ENCODE measurements around the gene CYP2W1. TPM values are rescaled to one million over a fixed set of nuclear protein-coding genes. Genes with fewer than 3 reads are reported as not detected.
A peak's percentile ranks its signal among the peaks of the same experiment; 100 is the strongest.

CYP2W1 gene
- total and polyA plus RNA-seq, 10 of the 15 experiments (the other 5 are each of a cell fraction or from before 2014, with no cell fraction given), result not detected

GRCh38 chr7:1018334-1018695 lies 35.3 kb downstream of the CYP2W1 start:
- Histone ChIP-seq H3K79me2 (ENCODE audit: control insufficient read depth, insufficient read depth, low read length) (peaks cover 33% of the 10 kb centered on the region), H3K27me3 (replicated peaks in 1 of 2; ENCODE audit: control insufficient read depth in 2 of 2, insufficient read depth in 2 of 2, low read length in 1 of 2) (no peaks in the 10 kb centered on the region), H3K4me1 (ENCODE audit: control insufficient read depth, insufficient read depth, low read length) (peaks cover 10% of the 10 kb centered on the region), H3K9me3 (replicated peaks; ENCODE audit: control insufficient read depth, insufficient read depth, low read length) (peaks cover 11% of the 10 kb centered on the region; the same call in 2 of the 3 replicates), H3K4me2 (ENCODE audit: control insufficient read depth, insufficient read depth) (no peak overlapping the region), H3K9ac (ENCODE audit: control insufficient read depth, insufficient read depth, low read length) (no peak overlapping the region), H3K27ac (ENCODE audit: control insufficient read depth, insufficient read depth) (no peak overlapping the region), H4K20me1 (ENCODE audit: control insufficient read depth, insufficient read depth) (no peaks in the 10 kb centered on the region), H2AFZ (ENCODE audit: control insufficient read depth, low read depth, low read length) (no peak overlapping the region), H3K4me3 (no peak overlapping the region), H3K36me3 (ENCODE audit: control insufficient read depth in 2 of 2, insufficient read depth in 2 of 2, low read length in 1 of 2) (peaks cover 7 to 12% of the 10 kb centered on the region in 2 experiments; a peak in 3 of 4 replicates)
- WGBS (ENCODE audit: insufficient coverage, insufficient replicate concordance, low lambda C conversion rate, missing lambda C conversion rate), result 78% methylated on average over 13 of the region's 13 CpGs
- DNase-seq (ENCODE audit: low read depth, low spot score) (no peak), ATAC-seq (no peak), FAIRE-seq (no peak)
- intact Hi-C loops (cut with micrococcal nuclease; ENCODE audit: unreplicated experiment), result no loop called here
- in situ Hi-C loops (cut with MboI), result no loop called here
- BruUV-seq (replicated peaks), result no TSS peak
- RAD21 ChIA-PET (ENCODE audit: unreplicated experiment), result no interaction called here
- CTCF ChIA-PET, result interaction anchor here (1.2 to 1.9 kb wide), 3 partner anchors 25 to 68 kb away, joined by 3 to 7 read pairs (median 4); no protein-coding TSS in a partner anchor
- peak; percentile 25; the same call in 1 of the 2 replicates for TF ChIP-seq POLR2A (IDR thresholded peaks at IDR 0.05; ENCODE audit: low read depth, low read length)
- TF ChIP-seq SIN3A (IDR thresholded peaks at IDR 0.05; ENCODE audit: low read depth, low read length), result no peak
- 0 out of 2 replicates have a peak, but pooled peaks have one; percentile 19 for TF ChIP-seq POLR2AphosphoS5 (IDR thresholded peaks at IDR 0.05; ENCODE audit: low read length)
- POLR2A ChIA-PET, result interaction anchor here (1.5 kb wide), 1 partner anchor 25 kb away, joined by 5 read pairs; no protein-coding TSS in a partner anchor
- SMC1A ChIA-PET (ENCODE audit: uncharacterized antibody, unreplicated experiment), result interaction anchor here (9.0 kb wide), 1 partner anchor 24 kb away, joined by 71 read pairs; no protein-coding TSS in a partner anchor

- ChIA-PET RAD21 (ENCODE audit: unreplicated experiment) (no interaction called here), CTCF (interaction anchor here (0.9 to 1.9 kb wide), 4 partner anchors 26 to 67 kb away, joined by 3 to 7 read pairs (median 4); no protein-coding TSS in a partner anchor), SMC1A (ENCODE audit: uncharacterized antibody, unreplicated experiment) (interaction anchor here (9.0 kb wide), 1 partner anchor 25 kb away, joined by 71 read pairs; no protein-coding TSS in a partner anchor), POLR2A (interaction anchor here (1.5 kb wide), 1 partner anchor 26 kb away, joined by 5 read pairs; no protein-coding TSS in a partner anchor)
- TF ChIP-seq IRF4 (IDR thresholded peaks at IDR 0.05; ENCODE audit: low read depth, low read length), result no peak
- no peak for TF ChIP-seq TCF7 (IDR thresholded peaks at IDR 0.05; ENCODE audit: borderline replicate concordance)
- no peak for TF ChIP-seq ASH2L (IDR thresholded peaks at IDR 0.05; ENCODE audit: borderline replicate concordance, low read depth)
- no peak for TF ChIP-seq SUPT20H (IDR thresholded peaks at IDR 0.05; ENCODE audit: borderline replicate concordance, control insufficient read depth, low read depth, low read length)
- TF ChIP-seq FOXK2 (IDR thresholded peaks at IDR 0.05), result no peak
- TF ChIP-seq POLR2AphosphoS2 (IDR thresholded peaks at IDR 0.05; ENCODE audit: low read depth, low read length), result peak; percentile 29; the same call in 1 of the 2 replicates
- WGBS (ENCODE audit: insufficient coverage, insufficient replicate concordance, low lambda C conversion rate, missing lambda C conversion rate), result 91% methylated on average over 14 of the region's 14 CpGs
- Histone ChIP-seq H3K79me2 (ENCODE audit: control insufficient read depth, insufficient read depth, low read length) (peaks cover 42% of the 10 kb centered on the region), H3K27me3 (replicated peaks in 1 of 2; ENCODE audit: control insufficient read depth in 2 of 2, insufficient read depth in 2 of 2, low read length in 1 of 2) (no peaks in the 10 kb centered on the region), H3K36me3 (ENCODE audit: control insufficient read depth in 2 of 2, insufficient read depth in 2 of 2, low read length in 1 of 2) (peaks cover 7 to 12% of the 10 kb centered on the region in 2 experiments; a peak in 3 of 4 replicates), H3K4me1 (ENCODE audit: control insufficient read depth, insufficient read depth, low read length) (peaks cover 19% of the 10 kb centered on the region), H3K9me3 (replicated peaks; ENCODE audit: control insufficient read depth, insufficient read depth, low read length) (peaks cover 11% of the 10 kb centered on the region; the same call in 2 of the 3 replicates), H3K27ac (ENCODE audit: control insufficient read depth, insufficient read depth) (no peak overlapping the region), H3K4me2 (ENCODE audit: control insufficient read depth, insufficient read depth) (no peak overlapping the region), H4K20me1 (ENCODE audit: control insufficient read depth, insufficient read depth) (no peaks in the 10 kb centered on the region), H2AFZ (ENCODE audit: control insufficient read depth, low read depth, low read length) (no peak overlapping the region), H3K9ac (ENCODE audit: control insufficient read depth, insufficient read depth, low read length) (no peak overlapping the region), H3K4me3 (no peak overlapping the region)
- intact Hi-C loops (cut with micrococcal nuclease; ENCODE audit: unreplicated experiment), result no loop called here
- no peak for FAIRE-seq
- DNase-seq (ENCODE audit: low read depth, low spot score), result no peak
- ATAC-seq, result no peak
- in situ Hi-C loops (cut with MboI), result no loop called here
- BruUV-seq (replicated peaks), result no TSS peak
Observed at GRCh38 chr7:1019255-1019785, 36.3 kb downstream of the CYP2W1 start.
